Bronchial epithelial cell (primary cell): ENCODE results near the gene EHD3. TPM values are rescaled to one million over a fixed set of nuclear protein-coding genes. Genes with fewer than 3 reads are reported as not detected.

Experiments
- DNase-seq: peaks from one replicate; pipeline ENCODE4 v3.0.0-alpha.2; 2010; ENCODE audit warnings: low read depth
- FAIRE-seq: peaks from 2 replicates; lab custom pipeline; 2011; peaks lifted over from hg19 to GRCh38; lab: Jason Lieb, UNC
- H3K27me3 ChIP-seq: 2 replicates; pipeline ENCODE4 v1.5.1; 2011; ENCODE audit warnings: low read length; ENCODE audit not compliant: control insufficient read depth, insufficient read depth
- H3K36me3 ChIP-seq: 2 replicates; pipeline ENCODE4 v1.5.1; 2011; ENCODE audit warnings: low read length; ENCODE audit not compliant: control insufficient read depth, insufficient read depth
- H3K4me3 ChIP-seq: 2 replicates; pipeline ENCODE4 v1.5.1; 2011; ENCODE audit warnings: mild to moderate bottlenecking, low read depth, low read length, control low read depth
- CTCF ChIP-seq: IDR thresholded peaks from 2 replicates; pipeline ENCODE4 v1.5.1; 2011; ENCODE audit warnings: mild to moderate bottlenecking, moderate library complexity, low read length, control low read depth, inconsistent platforms; ENCODE audit not compliant: insufficient read depth, severe bottlenecking
- total RNA-seq: library from RNA; depleted of rRNA; stranded (reverse); fragments of >200 nt; gene quantifications from 2 replicates; pipeline ENCODE4 v1.2.1, GENCODE V29; 2014

The EHD3 gene
- total RNA-seq, 1 donor from 2014 or later = 1.6 TPM

GRCh38 chr2:31204783-31205182, 29.2 kb upstream of the EHD3 start:
- FAIRE-seq = no peak
- no peak for TF ChIP-seq CTCF
- H3K36me3 ChIP-seq = no peaks in the 10 kb centered on the region

GRCh38 chr2:31205186-31205585, 28.8 kb upstream of the EHD3 start:
- Histone ChIP-seq H3K4me3 (no peak overlapping the region), H3K36me3 (no peaks in the 10 kb centered on the region), H3K27me3 (no peaks in the 10 kb centered on the region)
- no peak for TF ChIP-seq CTCF
- DNase-seq (no peak), FAIRE-seq (no peak)

More at GRCh38 chr2:31204783-31205182, 29.2 kb upstream of the EHD3 start:
- Histone ChIP-seq H3K27me3 (no peaks in the 10 kb centered on the region), H3K4me3 (no peak overlapping the region)
- DNase-seq = no peak

GRCh38 chr2:31205613-31206012, 28.3 kb upstream of the EHD3 start:
- no peaks in the 10 kb centered on the region for H3K36me3 ChIP-seq
- no peak overlapping the region for H3K4me3 ChIP-seq
- TF ChIP-seq CTCF = no peak
- no peak for FAIRE-seq
- DNase-seq = no peak
- no peaks in the 10 kb centered on the region for H3K27me3 ChIP-seq

- DNase-seq = peak; percentile 17
- no peak for TF ChIP-seq CTCF
Observed at GRCh38 chr2:31207790-31208189, 26.2 kb upstream of the EHD3 start.

GRCh38 chr2:31208240-31208639, 25.7 kb upstream of the EHD3 start:
- no peaks in the 10 kb centered on the region for H3K36me3 ChIP-seq
- TF ChIP-seq CTCF = no peak
- no peaks in the 10 kb centered on the region for H3K27me3 ChIP-seq
- DNase-seq (no peak), FAIRE-seq (no peak)
- H3K4me3 ChIP-seq = no peak overlapping the region

More at GRCh38 chr2:31207790-31208189, 26.2 kb upstream of the EHD3 start:
- no peaks in the 10 kb centered on the region for H3K27me3 ChIP-seq
- no peaks in the 10 kb centered on the region for H3K36me3 ChIP-seq
- H3K4me3 ChIP-seq = no peak overlapping the region
- no peak for FAIRE-seq
